Mononuclear cell (primary cell): ENCODE measurements around the gene ZNF280B. TPM values are rescaled to one million over a fixed set of nuclear protein-coding genes. Genes with fewer than 3 reads are reported as not detected.
"Not testable (repeated sequence)": the region's sequence is repeated elsewhere in the genome, so short reads cannot be mapped to it uniquely, and the experiment has no call there.

ENCODE experiments used
- H3K27me3 ChIP-seq: 2 replicates; pipeline ENCODE4 v1.6.0; 2011; ENCODE audit warnings: low read length, control low read depth; ENCODE audit not compliant: insufficient read depth
- H3K4me1 ChIP-seq: 2 replicates; pipeline ENCODE4 v1.5.1; 2011; ENCODE audit warnings: mild to moderate bottlenecking, low read length, control low read depth; ENCODE audit not compliant: insufficient read depth
- H3K4me3 ChIP-seq: 2 replicates; pipeline ENCODE4 v1.5.1; 2011; ENCODE audit warnings: mild to moderate bottlenecking, low read length, moderate library complexity
- H3K9me3 ChIP-seq: 2 replicates; pipeline ENCODE4 v1.5.1; 2011; ENCODE audit warnings: low read depth, mild to moderate bottlenecking, control low read depth, low read length
- total RNA-seq: library from RNA; depleted of rRNA; stranded (reverse); fragments of >200 nt; gene quantifications from one replicate; pipeline ENCODE4 v1.2.3, GENCODE V29; 2012

Gene ZNF280B
- total RNA-seq, 1 donor = 1.2 TPM

DNA sequence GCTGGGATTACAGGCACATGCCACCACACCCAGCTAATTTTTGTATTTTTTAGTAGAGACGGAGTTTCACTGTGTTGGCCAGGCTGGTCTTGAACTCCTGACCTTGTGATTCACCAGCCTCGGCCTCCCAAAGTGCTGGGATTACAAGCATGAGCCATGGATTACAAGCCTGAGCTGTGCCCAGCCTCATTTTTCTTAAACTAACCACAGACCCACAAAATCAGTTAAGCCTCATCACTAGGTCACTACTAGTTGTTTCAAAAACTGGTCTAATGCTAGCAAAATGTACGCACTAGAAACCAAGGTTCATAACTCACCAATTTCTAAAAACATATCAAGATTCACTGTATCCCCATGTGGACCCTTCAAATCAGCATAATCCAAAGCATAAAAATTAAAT lies 17.0 kb downstream of the ZNF280B start:
- not testable (repeated sequence) for H3K27me3 ChIP-seq, H3K9me3 ChIP-seq

DNA sequence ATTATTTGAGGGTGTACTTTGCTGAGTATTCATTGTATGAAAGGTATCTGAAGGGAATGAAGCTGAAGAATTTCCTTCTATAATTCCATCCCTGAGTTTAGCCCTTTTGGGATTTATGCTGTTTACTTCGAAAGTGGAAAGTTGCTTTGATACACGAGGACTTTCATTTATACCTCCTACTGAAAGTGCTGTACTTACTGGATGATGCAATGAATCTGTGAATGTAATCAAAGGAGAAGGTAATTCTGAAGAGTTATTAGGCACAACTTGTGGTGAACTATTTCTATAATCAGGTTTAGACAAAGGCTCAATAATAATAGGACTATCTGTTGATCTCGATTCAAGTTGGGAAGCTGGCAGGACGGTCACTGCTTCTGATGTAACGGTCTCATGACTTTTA lies 19.8 kb downstream of the ZNF280B start:
- no peaks in the 10 kb centered on the region for H3K9me3 ChIP-seq
- H3K4me3 ChIP-seq = no peak overlapping the region
- no peaks in the 10 kb centered on the region for H3K27me3 ChIP-seq
- H3K4me1 ChIP-seq = no peaks in the 10 kb centered on the region

More for the DNA sequence above, 17.0 kb downstream of the ZNF280B start:
- not testable (repeated sequence) for H3K4me1 ChIP-seq, H3K4me3 ChIP-seq

DNA sequence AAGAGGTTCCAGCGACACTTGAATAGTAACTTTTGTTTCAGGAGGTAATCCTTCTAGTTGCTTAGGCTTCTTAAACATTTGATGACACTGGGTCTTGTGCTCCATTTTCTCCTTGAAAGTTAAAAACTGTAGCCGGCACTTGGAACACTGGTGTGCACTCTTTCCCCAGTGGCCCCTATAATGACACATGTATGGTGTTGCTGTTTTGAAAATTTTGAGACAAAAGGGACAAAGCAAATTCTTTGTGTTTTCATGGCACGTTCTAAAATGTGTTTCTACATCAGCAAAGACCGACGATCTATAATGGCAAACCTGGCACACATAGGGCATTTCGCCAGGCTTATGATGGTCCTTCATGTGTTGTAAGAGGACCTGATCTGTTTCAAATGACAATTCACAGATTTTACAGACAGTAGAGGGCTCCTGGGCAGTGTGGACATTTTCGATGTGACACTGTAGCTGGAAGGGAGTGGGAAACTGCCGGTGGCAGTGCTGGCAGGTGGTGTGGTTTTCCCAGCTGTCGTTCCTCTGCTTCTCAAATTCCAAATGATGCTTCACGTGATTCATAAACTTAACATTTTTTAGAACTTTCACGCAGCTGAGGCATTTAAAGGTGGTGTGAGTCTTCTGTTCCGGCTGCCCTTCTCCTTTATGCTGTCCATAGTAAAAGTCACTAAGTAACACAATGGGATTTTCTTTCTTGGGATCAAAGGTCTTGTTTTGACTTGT lies 20.5 kb downstream of the ZNF280B start:
- Histone ChIP-seq H3K9me3 (no peaks in the 10 kb centered on the region), H3K4me1 (no peaks in the 10 kb centered on the region), H3K4me3 (no peak overlapping the region), H3K27me3 (no peaks in the 10 kb centered on the region)

DNA sequence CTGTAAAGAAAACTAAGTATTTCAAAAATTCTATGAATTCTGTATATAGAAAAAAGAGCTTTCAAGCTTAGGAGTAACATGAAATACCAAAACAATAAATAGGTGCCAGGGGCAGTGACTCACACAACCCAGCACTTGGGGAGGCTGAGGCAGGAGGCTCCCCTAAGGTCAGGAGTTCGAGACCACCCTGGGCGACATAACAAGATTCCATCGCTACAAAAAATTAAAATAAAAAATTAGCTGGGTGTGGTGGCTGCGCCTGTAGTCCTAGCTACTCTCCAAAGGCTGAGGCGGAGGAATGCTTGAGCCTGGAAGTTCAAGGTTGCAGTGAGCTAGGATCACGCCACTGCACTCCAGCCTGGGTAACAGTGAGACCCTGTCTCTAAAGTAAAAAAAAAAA lies 21.5 kb downstream of the ZNF280B start:
- H3K27me3 ChIP-seq = no peaks in the 10 kb centered on the region
- no peak overlapping the region for H3K4me3 ChIP-seq
- H3K4me1 ChIP-seq = no peaks in the 10 kb centered on the region
- H3K9me3 ChIP-seq = no peaks in the 10 kb centered on the region

DNA sequence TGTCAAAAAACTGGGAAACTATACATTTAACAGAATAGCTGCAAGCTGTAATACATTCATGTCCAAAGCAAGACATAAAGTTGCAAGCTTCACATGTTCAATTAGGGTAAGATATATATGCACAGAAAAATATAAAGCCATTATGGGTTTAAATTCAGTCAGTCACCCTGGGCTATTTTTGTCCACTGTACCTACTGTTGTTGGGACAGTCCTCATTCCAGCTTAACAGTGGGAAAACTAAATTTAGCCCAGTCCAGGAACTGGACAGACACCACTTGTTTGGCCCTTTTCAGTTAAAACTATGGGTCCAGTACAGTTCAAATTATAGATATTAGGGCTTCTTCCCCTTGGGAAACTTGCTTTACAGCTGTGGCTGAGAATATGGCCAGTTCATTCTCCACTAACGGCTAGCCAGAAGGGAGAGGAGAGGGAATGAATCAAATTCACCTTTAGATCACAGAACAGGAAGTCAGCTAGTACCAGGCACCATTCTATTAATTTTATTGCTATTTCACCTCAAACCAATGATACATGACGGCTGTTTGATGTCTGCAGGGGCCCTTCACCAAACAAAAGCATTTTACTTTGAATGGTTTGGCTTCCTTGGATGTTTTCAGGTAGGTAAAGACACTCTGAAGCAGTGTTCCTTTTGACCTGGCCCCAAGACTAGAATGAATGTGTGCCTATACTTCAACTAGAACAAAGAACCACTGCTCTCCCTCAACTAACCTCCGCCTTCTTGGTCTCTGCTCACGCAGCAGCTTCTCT lies 22.2 kb downstream of the ZNF280B start:
- Histone ChIP-seq H3K4me3 (no peak overlapping the region), H3K27me3 (no peaks in the 10 kb centered on the region), H3K4me1 (no peaks in the 10 kb centered on the region), H3K9me3 (no peaks in the 10 kb centered on the region)

DNA sequence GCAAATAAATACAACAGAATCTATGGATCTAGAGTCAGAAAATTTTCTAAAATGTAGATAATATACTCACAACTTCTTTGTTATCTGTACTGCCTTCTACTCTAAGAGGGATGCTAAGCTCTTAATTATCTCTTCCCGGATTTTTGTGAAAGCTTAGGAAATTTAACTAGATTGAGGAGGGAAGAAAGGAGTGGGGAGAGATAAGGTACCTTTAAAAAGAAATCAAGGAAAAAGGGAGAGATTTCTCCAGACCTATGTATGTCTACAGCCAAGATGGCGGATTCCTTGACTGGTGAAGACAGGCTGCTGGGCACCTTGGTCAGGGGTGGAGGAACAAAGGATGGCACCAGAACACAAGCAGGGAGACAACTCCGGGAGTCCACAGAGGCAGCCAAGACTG lies 23.0 kb downstream of the ZNF280B start:
- no peak overlapping the region for H3K4me3 ChIP-seq
- H3K27me3 ChIP-seq = no peaks in the 10 kb centered on the region
- no peaks in the 10 kb centered on the region for H3K9me3 ChIP-seq
- no peaks in the 10 kb centered on the region for H3K4me1 ChIP-seq

DNA sequence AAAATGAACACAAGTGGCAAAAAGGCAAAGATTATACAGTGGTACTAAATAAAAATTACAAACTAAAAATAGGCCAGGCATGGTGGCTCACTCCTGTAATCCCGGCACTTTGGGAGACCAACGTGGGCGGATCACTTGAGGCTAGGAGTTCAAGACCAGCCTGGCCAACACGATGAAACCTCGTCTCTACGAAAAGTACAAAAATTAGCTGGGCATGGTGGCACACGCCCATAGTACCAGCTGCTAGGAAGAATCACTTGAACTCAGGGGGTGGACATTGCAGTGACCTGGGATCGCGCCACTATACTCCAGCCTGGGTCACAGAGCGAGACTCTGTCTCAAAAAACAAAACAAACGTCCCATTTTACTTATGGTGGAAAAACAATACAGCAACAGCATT lies 24.5 kb downstream of the ZNF280B start:
- Histone ChIP-seq H3K4me1 (no peaks in the 10 kb centered on the region), H3K9me3 (no peaks in the 10 kb centered on the region), H3K4me3 (no peak overlapping the region), H3K27me3 (no peaks in the 10 kb centered on the region)

DNA sequence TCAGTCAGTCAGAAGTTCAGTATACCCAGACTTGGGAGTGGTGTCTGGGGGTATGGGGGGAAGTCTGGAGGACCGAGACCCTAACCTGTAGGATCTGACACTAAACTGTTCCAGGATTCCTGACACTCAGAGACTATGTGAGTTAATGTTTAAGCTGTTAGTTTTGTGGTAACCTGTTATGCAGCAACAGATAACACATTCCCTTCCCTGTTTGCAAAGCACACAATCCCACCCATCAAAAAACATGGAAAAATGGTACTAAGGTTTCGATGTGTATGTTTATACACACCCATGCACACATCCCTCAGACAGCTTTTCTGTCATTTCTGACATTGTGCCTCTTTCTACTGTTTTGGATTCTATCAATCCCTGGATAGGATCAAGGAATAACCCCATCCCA lies 27.6 kb downstream of the ZNF280B start:
- Histone ChIP-seq H3K4me1 (no peaks in the 10 kb centered on the region), H3K27me3 (no peaks in the 10 kb centered on the region), H3K4me3 (no peak overlapping the region), H3K9me3 (no peaks in the 10 kb centered on the region)

DNA sequence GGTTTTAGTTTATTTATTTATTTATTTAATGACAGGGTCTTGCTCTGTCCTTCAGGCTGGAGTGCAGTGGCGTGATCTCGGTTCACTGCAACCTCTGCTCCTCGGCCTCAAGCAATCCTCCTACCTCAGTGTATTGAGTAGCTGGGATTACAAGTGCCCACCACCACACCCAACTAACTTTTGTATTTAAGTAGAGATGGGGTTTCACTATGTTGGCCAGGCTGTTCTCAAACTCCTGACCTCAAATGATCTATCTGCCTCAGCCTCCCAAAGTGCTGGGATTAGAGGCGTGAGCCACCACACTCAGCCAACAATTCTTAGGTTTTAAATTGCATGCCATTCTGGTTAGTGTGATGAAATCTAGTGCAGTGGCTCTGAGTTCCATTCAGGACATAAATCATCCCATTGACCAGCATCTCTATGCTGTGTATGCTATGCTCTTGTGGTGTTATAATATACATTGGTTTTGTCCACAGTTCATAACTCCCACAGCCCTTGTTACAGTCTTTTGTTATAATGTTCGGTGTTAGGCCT lies 28.5 kb downstream of the ZNF280B start:
- Histone ChIP-seq H3K9me3 (no peaks in the 10 kb centered on the region), H3K4me3 (no peak overlapping the region), H3K4me1 (no peaks in the 10 kb centered on the region), H3K27me3 (no peaks in the 10 kb centered on the region)

DNA sequence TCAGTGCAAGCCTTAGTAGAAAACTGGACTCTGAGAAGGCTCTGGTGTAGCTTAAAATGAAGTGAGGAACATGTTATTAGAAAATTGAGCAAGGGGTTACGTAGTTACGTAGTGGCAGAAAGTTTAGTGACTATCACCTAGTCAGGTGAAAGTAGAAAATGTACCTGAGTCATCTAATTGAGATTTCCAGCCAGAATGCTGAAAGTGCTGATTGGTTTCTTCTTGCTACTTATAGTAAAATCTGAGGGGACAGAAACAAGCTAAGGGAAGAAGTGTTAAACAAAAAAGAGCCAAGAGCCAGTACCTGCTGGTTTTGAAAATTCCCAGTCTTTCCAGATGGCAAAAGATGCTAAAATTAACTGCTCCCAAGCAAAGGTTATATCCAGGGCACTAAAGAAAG lies 29.4 kb downstream of the ZNF280B start:
- Histone ChIP-seq H3K4me1 (no peaks in the 10 kb centered on the region), H3K27me3 (no peaks in the 10 kb centered on the region), H3K9me3 (no peaks in the 10 kb centered on the region), H3K4me3 (no peak overlapping the region)

DNA sequence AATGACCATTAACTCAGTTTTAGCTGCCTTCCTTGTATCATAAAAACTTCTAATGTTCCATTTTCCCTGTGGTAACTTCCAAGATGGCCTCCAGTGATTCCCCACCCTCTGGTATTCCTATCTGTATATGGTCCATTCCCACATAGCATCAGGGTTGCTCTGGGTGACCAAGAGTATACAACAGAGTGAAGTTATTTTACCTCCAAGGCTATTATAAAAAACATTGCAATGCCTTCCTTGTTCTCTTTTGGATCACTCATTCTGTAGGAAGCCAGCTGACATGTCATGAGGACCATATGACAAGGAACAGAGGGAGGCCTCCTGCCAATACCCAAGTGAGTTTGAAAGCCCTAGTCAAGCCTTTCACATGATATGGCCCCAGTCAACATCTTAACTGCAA lies 30.1 kb downstream of the ZNF280B start:
- Histone ChIP-seq H3K9me3 (no peaks in the 10 kb centered on the region), H3K4me1 (no peaks in the 10 kb centered on the region), H3K4me3 (no peak overlapping the region), H3K27me3 (no peaks in the 10 kb centered on the region)

DNA sequence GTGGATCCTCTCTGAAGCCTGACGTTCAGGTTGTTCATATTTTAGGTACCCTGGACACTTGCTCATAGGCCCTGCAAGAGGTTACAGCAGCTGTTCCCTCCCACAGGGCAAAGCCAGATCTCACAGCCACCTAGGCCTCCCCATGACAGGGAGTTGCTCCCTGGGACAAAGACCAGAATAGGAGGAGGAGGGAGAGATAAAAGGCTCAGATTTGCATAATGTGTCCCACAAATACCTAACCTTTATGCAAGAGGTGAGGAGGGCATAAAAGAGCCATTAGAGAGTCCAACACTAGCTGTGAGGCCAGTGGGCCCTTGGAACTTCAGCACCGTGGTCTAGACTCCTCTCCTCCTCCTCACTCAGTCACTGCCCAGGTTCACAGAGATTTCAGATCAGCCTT lies 33.8 kb downstream of the ZNF280B start:
- H3K4me3 ChIP-seq = no peak overlapping the region
- no peaks in the 10 kb centered on the region for H3K4me1 ChIP-seq
- no peaks in the 10 kb centered on the region for H3K27me3 ChIP-seq
- no peaks in the 10 kb centered on the region for H3K9me3 ChIP-seq

DNA sequence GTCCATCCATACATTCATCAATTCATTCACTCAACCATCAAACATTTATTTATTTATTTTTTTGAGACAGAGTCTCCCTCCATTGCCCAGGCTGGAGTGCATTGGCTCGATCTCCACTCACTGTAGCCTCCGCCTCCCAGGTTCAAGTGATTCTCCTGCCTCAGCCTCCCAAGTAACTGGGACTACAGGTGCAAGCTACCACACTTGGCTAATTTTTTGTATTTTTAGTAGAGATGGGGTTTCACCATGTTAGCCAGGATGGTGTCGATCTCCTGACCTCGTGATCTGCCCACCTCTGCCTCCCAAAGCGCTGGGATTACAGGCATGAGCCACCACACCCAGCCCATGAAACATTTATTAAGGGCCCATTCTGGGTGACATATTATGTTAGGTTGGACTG lies 37.4 kb downstream of the ZNF280B start:
- H3K27me3 ChIP-seq, H3K4me3 ChIP-seq, H3K9me3 ChIP-seq, H3K4me1 ChIP-seq: not testable (repeated sequence)

DNA sequence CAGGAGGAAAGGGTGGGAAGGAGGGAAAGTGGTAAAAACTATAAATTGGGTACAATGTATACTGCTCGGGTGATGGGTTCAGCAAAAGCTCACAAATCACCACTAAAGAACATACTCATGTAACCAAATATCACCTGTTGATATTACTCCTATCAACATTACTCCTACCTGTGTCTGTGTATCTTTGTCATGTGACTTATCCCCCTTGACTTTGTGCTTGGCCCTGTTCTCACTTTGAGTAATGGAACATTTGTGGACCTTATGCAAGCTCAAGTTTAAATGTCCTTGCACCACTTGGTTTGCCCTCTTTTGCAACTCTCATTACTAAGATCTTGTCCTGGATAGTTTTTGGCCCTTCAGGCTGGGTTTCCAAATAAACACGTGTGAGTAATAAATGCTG lies 39.0 kb downstream of the ZNF280B start:
- Histone ChIP-seq H3K4me1 (no peaks in the 10 kb centered on the region), H3K4me3 (no peak overlapping the region), H3K9me3 (no peaks in the 10 kb centered on the region), H3K27me3 (no peaks in the 10 kb centered on the region)

DNA sequence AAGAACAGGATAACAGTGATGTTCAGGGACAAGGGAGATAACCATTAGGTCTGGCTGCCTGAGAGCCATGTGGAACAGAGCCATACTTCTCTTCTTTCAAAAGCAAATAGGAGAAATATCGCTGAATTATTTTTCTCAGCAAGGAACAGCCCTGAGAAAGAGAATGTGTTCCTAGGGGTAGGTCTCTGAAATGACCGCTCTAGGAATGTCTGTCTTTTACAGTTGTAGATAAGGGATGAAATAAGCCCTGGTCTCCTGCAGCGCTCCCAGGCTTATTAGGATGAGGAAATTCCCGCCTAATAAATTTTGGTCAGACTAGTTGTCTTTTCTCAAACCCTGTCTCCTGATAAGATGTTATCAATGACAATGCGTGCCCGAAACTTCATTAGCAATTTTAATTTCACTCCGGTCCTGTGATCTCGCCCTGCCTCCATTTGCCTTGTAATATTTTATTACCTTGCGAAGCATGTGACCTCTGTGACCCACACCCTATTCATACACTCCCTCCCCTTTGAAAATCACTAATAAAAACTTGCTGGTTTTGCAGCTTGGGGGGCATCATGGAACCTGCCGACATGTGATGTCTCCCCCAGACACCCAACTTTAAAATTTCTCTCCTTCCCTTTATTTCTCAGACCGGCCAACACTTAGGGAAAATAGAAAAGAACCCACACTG lies 39.6 kb downstream of the ZNF280B start:
- not testable (repeated sequence) for H3K4me1 ChIP-seq, H3K9me3 ChIP-seq, H3K4me3 ChIP-seq, H3K27me3 ChIP-seq
